ENCODE measurements around the gene SAMD8. TPM values are rescaled to one million over a fixed set of nuclear protein-coding genes. Genes with fewer than 3 reads are reported as not detected.

Gene SAMD8
- total RNA-seq, 2 donors from 2014 or later: 20.9 to 23.5 TPM

- ATAC-seq: no peak
- no peak overlapping the region for H3K27ac Mint-ChIP-seq
Observed at GRCh38 chr10:75096749-75097148, 14.7 kb upstream of the SAMD8 start.

GRCh38 chr10:75097666-75098285, 13.7 kb upstream of the SAMD8 start:
- H3K4me1 Mint-ChIP-seq (ENCODE audit: low read depth in 2 of 2): peaks cover 0 to 3% of the 10 kb centered on the region in 2 donors
- no peak overlapping the region for H3K4me3 Mint-ChIP-seq
- no peak overlapping the region for H3K27ac Mint-ChIP-seq
- no peaks in the 10 kb centered on the region for H3K9me3 Mint-ChIP-seq
- no peaks in the 10 kb centered on the region for H3K27me3 Mint-ChIP-seq
- ATAC-seq: no peak
- no peak for DNase-seq (ENCODE audit: low spot score)
- H3K36me3 Mint-ChIP-seq: no peaks in the 10 kb centered on the region

More at GRCh38 chr10:75096749-75097148, 14.7 kb upstream of the SAMD8 start:
- no peaks in the 10 kb centered on the region for H3K27me3 Mint-ChIP-seq
- no peaks in the 10 kb centered on the region for H3K36me3 Mint-ChIP-seq
- no peak for DNase-seq (ENCODE audit: low spot score)
- no peak overlapping the region for H3K4me3 Mint-ChIP-seq
- H3K4me1 Mint-ChIP-seq (ENCODE audit: low read depth in 2 of 2): peaks cover 0 to 3% of the 10 kb centered on the region in 2 donors
- H3K9me3 Mint-ChIP-seq: no peaks in the 10 kb centered on the region

DNA sequence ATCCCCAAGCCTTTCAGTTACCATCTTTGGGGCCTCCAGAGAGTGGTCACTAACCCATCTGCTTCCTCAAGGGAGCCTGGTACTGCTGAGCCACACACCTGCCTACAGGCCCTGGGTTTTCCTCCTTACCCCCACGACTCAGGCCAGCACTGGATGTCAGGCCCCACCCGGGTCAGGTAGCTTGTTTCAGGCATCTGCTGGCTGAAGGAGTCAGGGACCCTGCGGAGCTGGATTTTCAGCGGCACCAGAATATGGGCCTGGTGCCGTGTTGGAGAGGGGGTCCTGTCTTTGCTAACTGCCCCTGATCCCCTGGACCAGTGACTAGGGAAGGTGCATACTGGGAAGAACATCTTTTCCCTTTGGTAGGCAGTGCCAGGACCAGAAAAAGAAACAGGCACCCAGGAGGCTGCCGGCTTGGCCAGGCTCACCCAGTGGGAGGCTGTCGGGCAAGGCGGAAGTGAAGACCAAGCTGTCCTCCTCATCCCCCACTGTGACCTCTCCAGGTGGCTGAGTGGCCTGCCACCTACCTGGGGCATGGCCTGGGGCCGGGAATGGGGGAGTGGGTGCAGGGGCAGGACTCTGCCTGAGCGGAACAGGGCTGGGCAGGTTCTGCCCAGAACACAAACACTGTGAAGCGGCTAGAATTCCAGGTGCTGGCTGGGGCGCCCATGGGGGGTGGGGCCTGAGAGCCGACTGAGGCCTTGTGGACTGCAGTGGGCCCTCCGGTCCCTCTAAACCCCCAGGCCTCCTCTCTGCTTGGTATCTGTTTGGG, 12.4 kb upstream of the SAMD8 start:
- no peaks in the 10 kb centered on the region for H3K36me3 Mint-ChIP-seq
- no peaks in the 10 kb centered on the region for H3K9me3 Mint-ChIP-seq
- no peak for ATAC-seq

DNA sequence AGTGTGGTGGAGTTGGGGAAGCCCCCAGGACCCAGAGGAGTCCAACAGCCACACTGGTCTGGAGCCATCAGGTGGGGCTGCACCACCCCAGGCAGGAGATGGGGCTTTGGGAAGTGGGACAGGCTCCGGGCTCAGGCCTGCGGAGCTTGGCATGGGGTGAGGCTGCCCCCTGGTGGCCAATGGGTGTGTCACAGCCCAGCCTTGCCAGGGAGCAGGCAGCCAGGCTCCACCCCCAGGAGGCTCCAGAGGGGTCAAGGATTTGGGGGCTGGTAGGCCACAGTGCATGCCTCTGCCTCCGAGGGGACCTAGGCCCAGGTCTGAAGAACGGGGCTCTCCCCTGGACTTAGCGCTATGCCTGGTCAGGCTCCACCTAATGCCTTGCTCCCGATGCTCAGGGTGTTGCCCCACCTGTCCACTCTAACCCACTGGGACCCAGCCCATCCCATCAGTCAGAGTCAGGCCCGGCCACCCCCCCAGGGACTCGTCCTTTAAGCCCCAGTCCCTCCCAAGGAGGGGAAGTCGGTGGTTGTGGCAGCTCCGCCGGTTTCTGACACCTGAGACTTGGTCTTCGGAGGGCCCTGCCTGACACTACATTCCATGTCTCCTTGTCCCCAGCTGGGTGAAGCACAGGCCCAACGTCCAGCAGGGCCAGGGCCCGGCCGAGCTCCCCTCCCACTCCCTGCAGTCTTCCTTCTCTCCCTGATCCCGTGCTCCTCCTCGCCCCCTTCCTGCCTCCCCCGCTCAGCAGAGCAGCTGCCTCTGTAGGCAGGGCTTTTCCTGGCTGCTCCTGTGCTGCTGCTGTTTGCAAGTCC, 11.3 kb upstream of the SAMD8 start:
- Mint-ChIP-seq H3K27ac (no peak overlapping the region), H3K27me3 (no peaks in the 10 kb centered on the region), H3K9me3 (no peaks in the 10 kb centered on the region), H3K4me3 (no peak overlapping the region), H3K36me3 (no peaks in the 10 kb centered on the region), H3K4me1 (ENCODE audit: low read depth in 2 of 2) (peaks cover 0 to 3% of the 10 kb centered on the region in 2 donors)
- peak; percentile 73 for DNase-seq (ENCODE audit: low spot score)
- ATAC-seq: peak; percentile 84 to 89

More for the DNA sequence above, 12.4 kb upstream of the SAMD8 start:
- DNase-seq (ENCODE audit: low spot score): no peak
- H3K4me1 Mint-ChIP-seq (ENCODE audit: low read depth in 2 of 2): peaks cover 0 to 3% of the 10 kb centered on the region in 2 donors
- no peak overlapping the region for H3K4me3 Mint-ChIP-seq
- H3K27me3 Mint-ChIP-seq: no peaks in the 10 kb centered on the region
- H3K27ac Mint-ChIP-seq: no peak overlapping the region

DNA sequence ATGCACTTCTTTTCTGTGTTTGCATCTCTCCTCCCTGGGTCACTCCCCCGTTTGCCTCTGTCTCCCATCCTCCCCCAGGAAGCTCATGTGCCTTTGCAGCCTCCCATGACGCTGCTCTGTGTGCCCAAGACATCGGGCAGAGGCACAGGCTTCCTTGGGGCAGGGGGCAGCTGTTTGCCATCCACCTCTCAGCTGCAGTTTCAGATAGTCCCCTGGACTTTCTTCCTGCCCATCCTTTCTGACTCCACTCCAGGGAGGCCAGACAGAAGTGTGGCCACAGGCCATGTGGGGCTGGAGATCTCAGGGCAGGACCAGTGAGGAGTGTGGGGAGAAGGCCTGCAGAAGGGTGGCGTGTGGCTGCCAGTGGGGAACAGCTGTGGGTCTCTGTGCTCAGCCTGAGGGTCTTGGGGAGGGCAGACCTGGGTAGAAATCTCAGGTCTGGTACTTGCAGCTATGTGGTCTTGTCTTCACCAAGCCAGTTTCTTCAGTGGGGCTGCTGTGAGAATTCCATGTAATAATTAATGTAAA, 10.6 kb upstream of the SAMD8 start:
- Mint-ChIP-seq H3K36me3 (no peaks in the 10 kb centered on the region), H3K27ac (no peak overlapping the region), H3K4me3 (no peak overlapping the region), H3K4me1 (ENCODE audit: low read depth in 2 of 2) (peaks cover 0 to 3% of the 10 kb centered on the region in 2 donors), H3K9me3 (no peaks in the 10 kb centered on the region), H3K27me3 (no peaks in the 10 kb centered on the region)
- ATAC-seq (no peak), DNase-seq (ENCODE audit: low spot score) (no peak)

GRCh38 chr10:75101416-75102251, 9.8 kb upstream of the SAMD8 start:
- no peak overlapping the region for H3K27ac Mint-ChIP-seq
- H3K27me3 Mint-ChIP-seq: no peaks in the 10 kb centered on the region
- ATAC-seq: no peak

GRCh38 chr10:75102830-75103673, 8.4 kb upstream of the SAMD8 start:
- Mint-ChIP-seq H3K9me3 (no peaks in the 10 kb centered on the region), H3K4me3 (no peak overlapping the region), H3K27me3 (no peaks in the 10 kb centered on the region), H3K4me1 (ENCODE audit: low read depth in 2 of 2) (peaks cover 0 to 3% of the 10 kb centered on the region in 2 donors), H3K27ac (no peak overlapping the region), H3K36me3 (no peaks in the 10 kb centered on the region)
- ATAC-seq (no peak), DNase-seq (ENCODE audit: low spot score) (no peak)

More at GRCh38 chr10:75101416-75102251, 9.8 kb upstream of the SAMD8 start:
- no peaks in the 10 kb centered on the region for H3K9me3 Mint-ChIP-seq
- no peaks in the 10 kb centered on the region for H3K36me3 Mint-ChIP-seq
- peaks cover 0 to 3% of the 10 kb centered on the region in 2 donors for H3K4me1 Mint-ChIP-seq (ENCODE audit: low read depth in 2 of 2)
- DNase-seq (ENCODE audit: low spot score): no peak
- no peak overlapping the region for H3K4me3 Mint-ChIP-seq

DNA sequence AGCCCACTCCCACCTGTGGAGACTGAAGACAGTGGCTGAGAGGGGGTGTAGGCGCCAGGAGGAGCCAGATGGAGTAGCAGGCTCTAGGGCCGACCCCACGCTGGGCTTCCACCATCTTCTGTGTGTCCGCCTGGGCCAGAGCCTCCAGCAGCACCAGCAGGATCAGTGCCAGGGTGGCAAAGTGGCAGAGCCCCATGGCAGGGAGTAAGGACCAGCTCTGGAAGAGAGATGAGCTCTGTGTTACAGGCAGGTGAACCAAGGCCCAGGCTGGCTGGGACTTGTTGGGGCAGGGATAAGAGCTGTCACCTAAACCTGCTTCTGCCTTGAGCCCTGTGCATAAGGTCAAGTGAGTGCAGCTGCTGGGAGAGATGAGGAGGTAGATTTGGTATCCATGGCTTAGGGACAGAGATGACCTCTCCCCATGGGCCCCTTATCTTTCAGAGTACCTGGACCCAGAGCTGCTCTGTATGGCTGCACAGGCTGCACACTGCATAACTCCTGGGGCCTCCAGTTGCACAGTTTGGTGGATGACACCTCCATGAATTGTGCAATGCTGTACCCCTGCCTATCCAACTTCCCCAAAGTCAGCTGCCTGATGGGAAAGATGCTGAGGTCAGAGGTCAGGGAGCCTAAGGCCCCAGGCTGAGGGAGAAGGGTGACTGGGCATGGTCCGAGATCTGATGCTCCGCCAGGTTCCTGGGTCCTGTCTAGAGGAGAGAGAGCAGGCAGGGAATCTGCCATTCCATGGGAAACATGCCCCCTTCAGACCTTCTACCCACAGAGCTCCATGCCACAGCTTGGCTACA, 7.4 kb upstream of the SAMD8 start:
- Mint-ChIP-seq H3K9me3 (no peaks in the 10 kb centered on the region), H3K36me3 (no peaks in the 10 kb centered on the region), H3K27me3 (no peaks in the 10 kb centered on the region), H3K4me3 (no peak overlapping the region), H3K27ac (no peak overlapping the region), H3K4me1 (ENCODE audit: low read depth in 2 of 2) (peaks cover 3 to 4% of the 10 kb centered on the region in 2 donors)
- no peak for ATAC-seq
- DNase-seq (ENCODE audit: low spot score): no peak

- peaks cover 5 to 10% of the 10 kb centered on the region in 2 donors for H3K4me1 Mint-ChIP-seq (ENCODE audit: low read depth in 2 of 2)
- ATAC-seq (no peak), DNase-seq (ENCODE audit: low spot score) (no peak)
- H3K9me3 Mint-ChIP-seq: peaks cover 3% of the 10 kb centered on the region
- no peaks in the 10 kb centered on the region for H3K36me3 Mint-ChIP-seq
- no peaks in the 10 kb centered on the region for H3K27me3 Mint-ChIP-seq
- no peak overlapping the region for H3K27ac Mint-ChIP-seq
- no peak overlapping the region for H3K4me3 Mint-ChIP-seq
Observed at GRCh38 chr10:75104842-75105241, 6.6 kb upstream of the SAMD8 start.

DNA sequence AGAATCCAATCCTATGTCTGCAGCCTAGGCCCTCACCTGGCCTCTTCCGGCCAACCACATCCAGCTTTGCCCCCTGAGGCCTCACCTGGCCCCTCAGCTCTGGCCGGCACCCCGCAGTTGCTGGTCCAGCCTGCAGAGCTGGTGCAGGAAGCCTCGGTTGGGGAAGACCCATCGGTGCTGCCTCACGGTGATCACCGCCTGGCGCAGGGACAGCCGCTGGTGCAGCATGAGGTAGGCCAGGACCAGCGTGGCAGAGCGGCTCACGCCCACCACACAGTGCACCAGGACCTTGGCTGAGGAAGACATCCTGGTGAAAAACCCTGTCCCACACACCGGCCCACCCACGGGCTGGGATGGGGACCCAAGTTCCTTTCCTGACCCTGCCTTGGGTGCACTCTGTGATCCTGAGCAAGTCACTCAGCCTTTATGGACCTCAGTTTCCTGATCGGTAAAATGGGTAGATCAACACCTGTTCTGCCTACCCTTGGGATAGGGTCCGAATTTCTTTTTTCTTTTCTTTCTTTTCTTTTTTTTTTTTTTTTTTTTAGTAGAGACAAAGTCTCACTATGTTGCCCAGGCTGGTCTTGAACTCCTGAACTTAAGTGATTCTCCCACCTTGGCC, 5.8 kb upstream of the SAMD8 start:
- Mint-ChIP-seq H3K9me3 (peaks cover 3% of the 10 kb centered on the region), H3K4me3 (no peak overlapping the region), H3K27ac (no peak overlapping the region), H3K27me3 (no peaks in the 10 kb centered on the region), H3K36me3 (no peaks in the 10 kb centered on the region), H3K4me1 (ENCODE audit: low read depth in 2 of 2) (peaks cover 12 to 19% of the 10 kb centered on the region in 2 donors)
- ATAC-seq (no peak), DNase-seq (ENCODE audit: low spot score) (no peak)

- ATAC-seq (no peak), DNase-seq (ENCODE audit: low spot score) (no peak)
- H3K4me3 Mint-ChIP-seq: no peak overlapping the region
- H3K27ac Mint-ChIP-seq: no peak overlapping the region
- no peaks in the 10 kb centered on the region for H3K36me3 Mint-ChIP-seq
- H3K9me3 Mint-ChIP-seq: peaks cover 3% of the 10 kb centered on the region
- H3K4me1 Mint-ChIP-seq (ENCODE audit: low read depth in 2 of 2): peaks cover 17 to 24% of the 10 kb centered on the region in 2 donors
- no peaks in the 10 kb centered on the region for H3K27me3 Mint-ChIP-seq
Observed at GRCh38 chr10:75106242-75106641, 5.2 kb upstream of the SAMD8 start.

All from natural killer cell treated with Interleukin-12 subunit alpha and Interleukin-12 subunit beta and Interleukin-15 and Interleukin-18, amount 100 ng/mL, for 72 hours (primary cell).